Gastroesophageal sphincter (tissue), 4 donors: Measurements from ENCODE around the gene TNNC1. TPM values are rescaled to one million over a fixed set of nuclear protein-coding genes. Genes with fewer than 3 reads are reported as not detected.
A peak's percentile ranks its signal among the peaks of the same experiment; 100 is the strongest.

ENCODE experiments used
- ATAC-seq: fragments of 150-250 bp; one replicate; pipeline ENCODE4 v1.9.1; 2016; ENCODE audit warnings: mild to moderate bottlenecking, moderate library complexity
- H3K27ac ChIP-seq, 4 donors: fragments of 200-600 bp; sonication (generic) in 3 of 4; 1 replicate in 3 of 4; 2 replicates in 1 of 4; pipeline ENCODE4 v1.5.1; 2016 to 2019
- H3K27me3 ChIP-seq: fragments of 200-600 bp; sonication (generic); one replicate; pipeline ENCODE4 v1.5.1; 2019
- H3K36me3 ChIP-seq, 2 donors: fragments of 200-600 bp; sonication (generic); one replicate each; pipeline ENCODE4 v1.5.1; 2019; ENCODE audit warnings: control low read depth in 1 of 2
- H3K4me1 ChIP-seq, 3 donors: fragments of 200-600 bp; sonication (generic); 1 replicate in 2 of 3; 2 replicates in 1 of 3; pipeline ENCODE4 v1.5.1; 2016 to 2019; ENCODE audit warnings: control low read depth in 2 of 3
- H3K4me3 ChIP-seq, 2 donors: fragments of 200-600 bp; sonication (generic); one replicate each; pipeline ENCODE4 v1.5.1; 2019; ENCODE audit warnings: mild to moderate bottlenecking in 1 of 2, moderate library complexity in 1 of 2
- H3K9me3 ChIP-seq, 3 donors: fragments of 200-600 bp; sonication (generic); one replicate each; pipeline ENCODE4 v1.5.1; 2017 to 2019; ENCODE audit warnings: control low read depth in 2 of 3
- EP300 ChIP-seq: sonication (generic); formaldehyde crosslinking; IDR thresholded peaks from one replicate; pipeline ENCODE4 v1.6.1; 2017; ENCODE audit warnings: antibody characterized with exemption, mild to moderate bottlenecking
- POLR2A ChIP-seq, 2 donors: fragments of 450-650 bp; IDR thresholded peaks; one replicate each; pipeline ENCODE4 v1.6.1; 2017; ENCODE audit warnings: antibody characterized with exemption in 2 of 2, mild to moderate bottlenecking in 2 of 2, moderate library complexity in 1 of 2
- POLR2AphosphoS5 ChIP-seq: sonication (generic); formaldehyde crosslinking; IDR thresholded peaks from one replicate; pipeline ENCODE4 v1.6.1; 2017; ENCODE audit warnings: antibody characterized with exemption
- WGBS, 2 donors: methylation state at CpG; one replicate each; pipeline ENCODE4 v1.1.5; 2018; ENCODE audit warnings: low coverage in 1 of 2; 5-methylcytosine and 5-hydroxymethylcytosine counted together
- total RNA-seq, 4 donors: library from RNA; depleted of rRNA; stranded (reverse); fragments of >200 nt; gene quantifications; one replicate each; pipeline ENCODE4 v1.1.0, GENCODE V29; 2016
- TF ChIP-seq, protein P1 (sequence below), 4 experiments: fragments of 200-600 bp in 2 of 4; fragments of 450-650 bp in 2 of 4; sonication (generic) in 1 of 4; IDR thresholded peaks; one replicate each; pipeline ENCODE4 v1.5.1; 2017 to 2019; ENCODE audit warnings: antibody characterized with exemption in 4 of 4, mild to moderate bottlenecking in 2 of 4, moderate library complexity in 2 of 4

The TNNC1 gene
- total RNA-seq, 4 donors from 2014 or later: 1.9 to 4.6 (median 2.4) TPM; not detected in 1

DNA sequence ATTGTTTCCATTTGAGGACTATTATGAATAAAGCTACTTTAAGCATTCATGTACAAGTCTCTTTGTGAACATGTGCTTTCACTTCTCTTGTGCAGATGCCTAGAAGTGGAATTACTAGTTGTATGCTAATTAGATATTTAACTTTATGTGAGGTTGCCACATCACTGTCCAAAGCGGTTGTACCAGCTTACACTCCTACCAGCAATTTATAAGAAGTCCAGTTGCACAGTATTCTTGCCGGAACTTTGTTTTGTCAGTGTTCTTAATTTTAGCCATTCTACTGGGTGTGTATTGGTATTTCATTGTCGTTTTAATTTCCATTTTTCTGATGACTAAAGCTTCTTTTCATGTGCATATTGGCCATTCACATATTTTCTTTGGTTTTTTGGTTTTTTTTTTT, 38.0 kb downstream of the TNNC1 start:
- ATAC-seq: no peak
- H3K27me3 ChIP-seq: no peaks in the 10 kb centered on the region
- no peaks in the 10 kb centered on the region for H3K9me3 ChIP-seq
- peaks cover 0 to 19% of the 10 kb centered on the region in 2 donors for H3K36me3 ChIP-seq
- TF ChIP-seq POLR2A (IDR thresholded peaks at IDR 0.05) (no peak), POLR2AphosphoS5 (no peak), EP300 (no peak)
- TF ChIP-seq, protein P1, sequence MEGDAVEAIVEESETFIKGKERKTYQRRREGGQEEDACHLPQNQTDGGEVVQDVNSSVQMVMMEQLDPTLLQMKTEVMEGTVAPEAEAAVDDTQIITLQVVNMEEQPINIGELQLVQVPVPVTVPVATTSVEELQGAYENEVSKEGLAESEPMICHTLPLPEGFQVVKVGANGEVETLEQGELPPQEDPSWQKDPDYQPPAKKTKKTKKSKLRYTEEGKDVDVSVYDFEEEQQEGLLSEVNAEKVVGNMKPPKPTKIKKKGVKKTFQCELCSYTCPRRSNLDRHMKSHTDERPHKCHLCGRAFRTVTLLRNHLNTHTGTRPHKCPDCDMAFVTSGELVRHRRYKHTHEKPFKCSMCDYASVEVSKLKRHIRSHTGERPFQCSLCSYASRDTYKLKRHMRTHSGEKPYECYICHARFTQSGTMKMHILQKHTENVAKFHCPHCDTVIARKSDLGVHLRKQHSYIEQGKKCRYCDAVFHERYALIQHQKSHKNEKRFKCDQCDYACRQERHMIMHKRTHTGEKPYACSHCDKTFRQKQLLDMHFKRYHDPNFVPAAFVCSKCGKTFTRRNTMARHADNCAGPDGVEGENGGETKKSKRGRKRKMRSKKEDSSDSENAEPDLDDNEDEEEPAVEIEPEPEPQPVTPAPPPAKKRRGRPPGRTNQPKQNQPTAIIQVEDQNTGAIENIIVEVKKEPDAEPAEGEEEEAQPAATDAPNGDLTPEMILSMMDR (IDR thresholded peaks at IDR 0.05): no peak
- H3K27ac ChIP-seq: no peak overlapping the region
- WGBS, 2 donors: 81 to 92% methylated on average over 2 to 3 of the region's 3 CpGs
- H3K4me1 ChIP-seq: peaks cover 5 to 41% (median 12%) of the 10 kb centered on the region in 3 donors
- H3K4me3 ChIP-seq: no peak overlapping the region

DNA sequence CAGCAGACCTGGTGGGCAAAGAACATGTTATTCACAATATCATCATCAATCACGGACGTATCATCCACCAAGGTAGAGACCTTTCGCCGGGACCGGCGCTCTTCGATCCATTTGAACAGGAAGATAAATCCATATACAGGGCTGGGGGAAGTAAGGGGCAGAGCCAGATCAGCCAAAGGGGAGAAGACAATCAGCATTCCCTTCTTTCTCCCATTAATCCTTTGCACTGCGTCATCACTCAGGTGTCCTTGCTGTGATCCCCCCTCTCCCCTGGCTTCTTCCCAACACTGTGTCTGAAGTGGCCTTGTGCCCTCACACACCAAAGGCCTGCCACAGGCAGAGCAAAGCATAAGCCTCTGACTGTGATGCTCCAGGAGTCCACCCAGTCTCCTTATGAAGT, 45.4 kb downstream of the TNNC1 start:
- H3K27me3 ChIP-seq: no peaks in the 10 kb centered on the region
- no peak for ATAC-seq
- 88 to 92% methylated on average over 4 to 8 of the region's 8 CpGs for WGBS, 2 donors
- TF ChIP-seq POLR2A (IDR thresholded peaks at IDR 0.05) (no peak), EP300 (no peak), POLR2AphosphoS5 (no peak)
- TF ChIP-seq, protein P1 (IDR thresholded peaks at IDR 0.05): no peak
- peak overlapping the region in 1 of 2 donors; percentile 67 for H3K4me3 ChIP-seq
- peaks cover 10 to 60% (median 24%) of the 10 kb centered on the region in 3 donors for H3K4me1 ChIP-seq
- H3K9me3 ChIP-seq: no peaks in the 10 kb centered on the region
- peak overlapping the region in 1 of 4 donors; percentile 99 for H3K27ac ChIP-seq
- peaks cover 0 to 52% of the 10 kb centered on the region in 2 donors for H3K36me3 ChIP-seq

DNA sequence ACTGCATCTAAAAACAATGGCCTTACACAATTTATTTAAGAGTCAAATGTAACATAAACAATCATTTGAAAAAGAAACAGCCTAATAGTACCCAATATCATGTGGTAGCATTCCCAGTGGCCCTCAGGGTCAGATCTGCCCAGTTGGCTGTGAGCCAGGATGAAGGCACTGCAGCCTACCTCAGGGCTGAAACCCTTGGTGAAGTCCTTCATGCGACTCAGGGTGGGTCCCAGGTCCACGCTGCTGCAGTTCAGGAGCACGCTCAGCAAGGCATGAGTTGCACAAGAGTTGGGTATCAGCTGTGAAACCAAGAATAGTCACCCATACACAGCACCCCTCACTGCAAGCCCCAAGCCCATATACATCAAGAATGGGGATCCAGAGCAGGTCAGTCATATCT, 46.1 kb downstream of the TNNC1 start:
- TF ChIP-seq EP300 (no peak), POLR2A (IDR thresholded peaks at IDR 0.05) (no peak), POLR2AphosphoS5 (no peak)
- TF ChIP-seq, protein P1 (IDR thresholded peaks at IDR 0.05): no peak
- H3K9me3 ChIP-seq: no peaks in the 10 kb centered on the region
- no peaks in the 10 kb centered on the region for H3K27me3 ChIP-seq
- H3K4me1 ChIP-seq: peaks cover 10 to 53% (median 24%) of the 10 kb centered on the region in 3 donors
- no peak overlapping the region for H3K27ac ChIP-seq
- ATAC-seq: no peak
- H3K4me3 ChIP-seq: no peak overlapping the region
- 80 to 90% methylated on average over 1 to 2 of the region's 3 CpGs for WGBS, 2 donors
- H3K36me3 ChIP-seq: peaks cover 0 to 58% of the 10 kb centered on the region in 2 donors

DNA sequence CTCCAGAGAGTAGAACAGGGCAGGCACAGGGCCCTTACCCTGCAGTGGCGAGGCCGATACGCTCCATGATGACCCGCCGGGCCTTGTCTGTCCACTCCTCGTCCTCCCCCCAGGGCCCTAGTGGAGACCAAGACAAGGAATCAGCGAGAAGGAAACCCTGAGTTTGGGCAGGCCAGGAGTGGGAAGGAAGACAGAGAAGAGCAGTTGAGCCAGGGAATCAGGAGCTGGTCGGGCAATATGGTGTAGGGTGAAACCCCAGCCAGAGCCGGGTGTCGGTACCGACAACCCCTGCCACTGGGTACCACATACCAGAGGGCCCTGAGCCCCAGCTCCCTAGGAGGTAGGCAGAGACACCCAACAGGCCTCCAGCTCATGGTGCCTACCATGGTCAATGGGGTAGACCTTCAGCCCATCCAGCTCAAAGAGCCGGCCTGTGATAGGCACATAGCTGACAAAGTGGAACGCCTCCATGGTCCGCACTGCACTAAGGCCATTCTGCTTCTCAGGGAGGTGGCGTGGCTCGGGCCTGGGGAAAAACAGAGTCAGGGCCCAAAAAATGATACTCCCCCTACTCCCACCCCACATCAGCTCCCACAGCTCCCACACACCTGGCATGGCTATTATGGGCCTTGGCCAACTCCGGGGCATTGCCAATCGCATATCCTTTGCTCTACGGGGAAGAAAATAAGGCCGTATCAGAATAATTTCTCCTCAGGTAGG, 46.9 kb downstream of the TNNC1 start:
- Histone ChIP-seq H3K4me3 (no peak overlapping the region), H3K9me3 (no peaks in the 10 kb centered on the region), H3K27me3 (no peaks in the 10 kb centered on the region), H3K4me1 (peaks cover 5 to 45% (median 19%) of the 10 kb centered on the region in 3 donors), H3K36me3 (peaks cover 0 to 67% of the 10 kb centered on the region in 2 donors), H3K27ac (no peak overlapping the region)
- WGBS, 2 donors: 87 to 91% methylated on average over 4 to 8 of the region's 20 CpGs
- TF ChIP-seq POLR2A (IDR thresholded peaks at IDR 0.05) (no peak), POLR2AphosphoS5 (no peak), EP300 (no peak)
- TF ChIP-seq, protein P1 (IDR thresholded peaks at IDR 0.05): no peak
- no peak for ATAC-seq

DNA sequence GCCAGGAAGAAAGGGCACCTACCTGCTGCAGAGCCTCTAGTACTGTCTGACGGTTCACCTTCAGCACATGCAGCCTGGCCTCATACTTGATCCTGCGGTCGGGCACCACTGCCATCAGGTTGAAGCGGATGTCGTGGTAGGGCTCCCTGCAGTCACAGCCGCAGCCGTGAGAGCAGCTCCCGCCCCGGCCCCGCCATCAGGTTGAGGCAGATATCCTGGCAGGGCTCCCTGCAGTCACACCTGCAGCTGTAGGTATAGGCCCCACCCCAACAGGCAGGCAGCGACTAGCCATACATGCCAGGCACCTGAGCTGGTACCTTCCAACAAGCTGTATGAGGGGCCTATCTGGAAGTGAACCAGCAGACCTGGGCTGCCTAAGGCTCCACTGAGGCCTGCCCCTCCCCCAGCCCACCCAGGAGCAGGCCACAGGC, 47.6 kb downstream of the TNNC1 start:
- ATAC-seq: no peak
- Histone ChIP-seq H3K4me3 (no peak overlapping the region), H3K4me1 (peaks cover 5 to 38% (median 12%) of the 10 kb centered on the region in 3 donors), H3K27ac (no peak overlapping the region), H3K9me3 (no peaks in the 10 kb centered on the region), H3K36me3 (peaks cover 0 to 74% of the 10 kb centered on the region in 2 donors), H3K27me3 (no peaks in the 10 kb centered on the region)
- TF ChIP-seq, protein P1 (IDR thresholded peaks at IDR 0.05): no peak
- TF ChIP-seq POLR2A (IDR thresholded peaks at IDR 0.05) (no peak), EP300 (no peak), POLR2AphosphoS5 (no peak)
- WGBS, 2 donors: no CpG with 5 or more reads among the region's 11 CpGs
